Measurements from ENCODE around the gene ZNF544. TPM values are rescaled to one million over a fixed set of nuclear protein-coding genes. Genes with fewer than 3 reads are reported as not detected.
A peak's percentile ranks its signal among the peaks of the same experiment; 100 is the strongest.

ZNF544 gene
- 28.6 and 33.4 TPM in 2 replicates for polyA plus RNA-seq (2011; rRNA removed)
- polyA minus RNA-seq (2011; rRNA and poly(A)+ RNA removed), result 29.0 and 30.6 TPM in 2 replicates

GRCh38 chr19:58228585-58229254 lies at the start of gene ZNF544:
Gene ZNF544 (plus strand): TSS chr19:58228914. CDS start chr19:58244024, 15,110 bp downstream.
- Histone ChIP-seq H3K27me3 (ENCODE audit: control insufficient read depth, insufficient read depth, low read length) (no peaks in the 10 kb centered on the region), H3K4me3 (ENCODE audit: low read depth, low read length) (peak within 1 kb of the TSS; percentile 70), H3K36me3 (ENCODE audit: control insufficient read depth, insufficient read depth, low read length) (peaks cover 13% of the 10 kb centered on the region)
- ChIA-PET CTCF (interaction anchor here (0.7 to 1.2 kb wide), 2 partner anchors 21 to 174 kb away, joined by 3 read pairs; no protein-coding TSS in a partner anchor), POLR2A (no interaction called here)
- TF ChIP-seq CTCF (IDR thresholded peaks at IDR 0.05; ENCODE audit: insufficient read depth, low read depth, low read length), result peak; percentile 31; the same call in 1 of the 2 replicates
- DNase-seq (ENCODE audit: low read depth), result no peak

- Histone ChIP-seq H3K4me3 (ENCODE audit: low read depth, low read length) (peak overlapping the region; percentile 82), H3K36me3 (ENCODE audit: control insufficient read depth, insufficient read depth, low read length) (peaks cover 11% of the 10 kb centered on the region), H3K27me3 (ENCODE audit: control insufficient read depth, insufficient read depth, low read length) (no peaks in the 10 kb centered on the region)
- peak; percentile 29; the same call in 1 of the 2 replicates for TF ChIP-seq CTCF (IDR thresholded peaks at IDR 0.05; ENCODE audit: insufficient read depth, low read depth, low read length)
- DNase-seq (ENCODE audit: low read depth), result no peak
- POLR2A ChIA-PET, result no interaction called here
- CTCF ChIA-PET, result no interaction called here
Observed at GRCh38 chr19:58181902-58182576, 46.7 kb upstream of the ZNF544 start.

GRCh38 chr19:58182577-58182988 lies 46.1 kb upstream of the ZNF544 start:
- Histone ChIP-seq H3K36me3 (ENCODE audit: control insufficient read depth, insufficient read depth, low read length) (peaks cover 13% of the 10 kb centered on the region), H3K27me3 (ENCODE audit: control insufficient read depth, insufficient read depth, low read length) (no peaks in the 10 kb centered on the region), H3K4me3 (ENCODE audit: low read depth, low read length) (peak overlapping the region; percentile 82)
- ChIA-PET CTCF (interaction anchor here (0.7 kb wide), 1 partner anchor 42 kb away, joined by 3 read pairs; no protein-coding TSS in a partner anchor), POLR2A (no interaction called here)
- no peak for TF ChIP-seq CTCF (IDR thresholded peaks at IDR 0.05; ENCODE audit: insufficient read depth, low read depth, low read length)
- no peak for DNase-seq (ENCODE audit: low read depth)

GRCh38 chr19:58182989-58183816 lies 45.5 kb upstream of the ZNF544 start, which contains the start of gene ZNF274:
Gene ZNF274 (plus strand): TSS chr19:58183061. CDS start chr19:58183966, 905 bp downstream.
- peak; percentile 50 for DNase-seq (ENCODE audit: low read depth)
- CTCF ChIA-PET, result interaction anchor here (0.7 to 0.9 kb wide), 3 partner anchors 13 to 776 kb away, joined by 3 read pairs; no protein-coding TSS in a partner anchor
- H3K4me3 ChIP-seq (ENCODE audit: low read depth, low read length), result peak within 1 kb of the TSS; percentile 82
- peaks cover 15% of the 10 kb centered on the region for H3K36me3 ChIP-seq (ENCODE audit: control insufficient read depth, insufficient read depth, low read length)
- H3K27me3 ChIP-seq (ENCODE audit: control insufficient read depth, insufficient read depth, low read length), result no peaks in the 10 kb centered on the region
- POLR2A ChIA-PET, result no interaction called here
- TF ChIP-seq CTCF (IDR thresholded peaks at IDR 0.05; ENCODE audit: insufficient read depth, low read depth, low read length), result no peak

Data from BJ (cell line).